ENCODE data around the gene APIP. TPM values are rescaled to one million over a fixed set of nuclear protein-coding genes. Genes with fewer than 3 reads are reported as not detected.

Gene APIP
- total RNA-seq, 1 donor from 2014 or later: 13.3 TPM

DNA sequence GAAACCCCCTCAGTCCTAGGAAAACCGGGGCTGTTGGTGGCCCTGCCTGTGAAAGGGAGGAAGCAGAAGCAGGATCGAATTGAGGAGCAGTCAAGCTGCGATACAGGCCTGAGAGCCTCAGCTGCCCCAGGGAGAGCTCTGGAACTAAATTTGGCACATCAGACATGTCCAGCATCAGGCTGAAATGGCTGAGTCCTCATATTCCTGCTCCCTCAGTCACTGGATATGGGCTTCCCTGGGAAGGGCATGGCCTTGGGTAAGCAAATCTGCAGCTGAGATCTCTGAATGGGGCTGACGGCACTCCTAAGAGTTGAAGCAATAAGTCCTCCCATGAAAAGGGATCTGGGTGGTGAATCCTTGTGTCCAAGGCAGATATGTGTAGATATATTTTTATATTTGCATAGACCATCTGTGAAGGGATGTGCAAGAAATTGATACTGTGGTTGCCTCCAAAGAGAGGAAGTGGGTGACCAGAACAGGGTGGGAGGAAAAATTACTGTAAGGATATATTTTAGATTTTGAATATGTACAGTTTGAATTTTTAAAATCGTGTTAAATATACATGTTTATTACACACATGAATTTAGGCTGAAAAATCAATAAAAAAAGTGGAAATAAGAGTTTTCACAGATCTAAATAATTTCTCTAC lies 45.5 kb downstream of the APIP start:
- peaks cover 3% of the 10 kb centered on the region for H3K9me3 Mint-ChIP-seq (ENCODE audit: low read depth)
- no peak for DNase-seq (ENCODE audit: low spot score)
- no peaks in the 10 kb centered on the region for H3K27me3 Mint-ChIP-seq (ENCODE audit: low read depth)
- no peaks in the 10 kb centered on the region for H3K4me1 Mint-ChIP-seq (ENCODE audit: low read depth)
- H3K4me3 Mint-ChIP-seq (ENCODE audit: unreplicated experiment): no peak overlapping the region
- no peak overlapping the region for H3K27ac Mint-ChIP-seq (ENCODE audit: unreplicated experiment)
- TF ChIP-seq, protein P1, sequence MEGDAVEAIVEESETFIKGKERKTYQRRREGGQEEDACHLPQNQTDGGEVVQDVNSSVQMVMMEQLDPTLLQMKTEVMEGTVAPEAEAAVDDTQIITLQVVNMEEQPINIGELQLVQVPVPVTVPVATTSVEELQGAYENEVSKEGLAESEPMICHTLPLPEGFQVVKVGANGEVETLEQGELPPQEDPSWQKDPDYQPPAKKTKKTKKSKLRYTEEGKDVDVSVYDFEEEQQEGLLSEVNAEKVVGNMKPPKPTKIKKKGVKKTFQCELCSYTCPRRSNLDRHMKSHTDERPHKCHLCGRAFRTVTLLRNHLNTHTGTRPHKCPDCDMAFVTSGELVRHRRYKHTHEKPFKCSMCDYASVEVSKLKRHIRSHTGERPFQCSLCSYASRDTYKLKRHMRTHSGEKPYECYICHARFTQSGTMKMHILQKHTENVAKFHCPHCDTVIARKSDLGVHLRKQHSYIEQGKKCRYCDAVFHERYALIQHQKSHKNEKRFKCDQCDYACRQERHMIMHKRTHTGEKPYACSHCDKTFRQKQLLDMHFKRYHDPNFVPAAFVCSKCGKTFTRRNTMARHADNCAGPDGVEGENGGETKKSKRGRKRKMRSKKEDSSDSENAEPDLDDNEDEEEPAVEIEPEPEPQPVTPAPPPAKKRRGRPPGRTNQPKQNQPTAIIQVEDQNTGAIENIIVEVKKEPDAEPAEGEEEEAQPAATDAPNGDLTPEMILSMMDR (IDR thresholded peaks at IDR 0.05): no peak
- peaks cover 3% of the 10 kb centered on the region for H3K36me3 Mint-ChIP-seq (ENCODE audit: low read depth)

DNA sequence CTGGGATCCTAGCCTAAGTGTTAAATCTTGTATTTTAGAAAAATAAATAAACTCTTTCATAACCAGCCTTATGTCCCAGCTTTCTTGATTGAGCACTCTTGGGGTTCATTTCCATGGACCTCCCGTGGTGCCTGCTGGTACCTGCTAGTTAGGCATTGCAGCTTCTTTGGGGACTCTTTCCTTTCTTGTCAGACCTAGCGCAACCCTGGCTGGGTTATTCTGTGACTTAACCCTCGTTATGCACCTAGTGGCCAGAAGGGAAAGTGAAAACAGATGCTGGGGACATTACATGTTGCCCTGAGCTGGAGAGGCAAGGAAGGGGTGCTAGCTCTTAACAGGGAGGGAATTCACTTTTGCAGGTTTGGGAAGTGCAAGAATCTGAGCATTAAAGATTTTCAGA lies 46.8 kb downstream of the APIP start:
- no peak overlapping the region for H3K27ac Mint-ChIP-seq (ENCODE audit: unreplicated experiment)
- no peaks in the 10 kb centered on the region for H3K4me1 Mint-ChIP-seq (ENCODE audit: low read depth)
- no peaks in the 10 kb centered on the region for H3K9me3 Mint-ChIP-seq (ENCODE audit: low read depth)
- H3K36me3 Mint-ChIP-seq (ENCODE audit: low read depth): peaks cover 2% of the 10 kb centered on the region
- TF ChIP-seq, protein P1 (IDR thresholded peaks at IDR 0.05): peak; percentile 25
- no peak overlapping the region for H3K4me3 Mint-ChIP-seq (ENCODE audit: unreplicated experiment)
- no peaks in the 10 kb centered on the region for H3K27me3 Mint-ChIP-seq (ENCODE audit: low read depth)
- no peak for DNase-seq (ENCODE audit: low spot score)

DNA sequence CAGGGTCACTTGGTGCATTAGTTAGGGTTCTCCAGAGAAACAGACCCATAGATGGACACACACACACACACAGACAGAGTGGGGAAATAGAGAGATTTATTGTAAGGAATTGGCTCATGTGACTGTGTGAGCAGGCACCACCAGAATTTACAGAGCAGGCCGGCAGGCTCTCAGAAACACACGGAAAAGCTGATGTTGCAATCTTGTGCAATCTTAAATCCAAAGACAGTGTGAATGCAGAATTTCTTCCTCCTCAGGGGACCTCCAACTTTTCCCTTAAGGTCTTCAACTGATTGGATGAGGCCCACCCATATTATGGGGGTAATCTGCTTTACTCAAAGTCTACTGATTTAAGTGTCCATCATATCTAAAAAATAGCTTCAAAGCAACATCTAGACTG lies 49.8 kb downstream of the APIP start:
- Mint-ChIP-seq H3K27me3 (ENCODE audit: low read depth) (no peaks in the 10 kb centered on the region), H3K36me3 (ENCODE audit: low read depth) (peaks cover 4% of the 10 kb centered on the region), H3K4me1 (ENCODE audit: low read depth) (no peaks in the 10 kb centered on the region), H3K9me3 (ENCODE audit: low read depth) (no peaks in the 10 kb centered on the region), H3K27ac (ENCODE audit: unreplicated experiment) (no peak overlapping the region), H3K4me3 (ENCODE audit: unreplicated experiment) (no peak overlapping the region)
- TF ChIP-seq, protein P1 (IDR thresholded peaks at IDR 0.05): no peak
- DNase-seq (ENCODE audit: low spot score): no peak

DNA sequence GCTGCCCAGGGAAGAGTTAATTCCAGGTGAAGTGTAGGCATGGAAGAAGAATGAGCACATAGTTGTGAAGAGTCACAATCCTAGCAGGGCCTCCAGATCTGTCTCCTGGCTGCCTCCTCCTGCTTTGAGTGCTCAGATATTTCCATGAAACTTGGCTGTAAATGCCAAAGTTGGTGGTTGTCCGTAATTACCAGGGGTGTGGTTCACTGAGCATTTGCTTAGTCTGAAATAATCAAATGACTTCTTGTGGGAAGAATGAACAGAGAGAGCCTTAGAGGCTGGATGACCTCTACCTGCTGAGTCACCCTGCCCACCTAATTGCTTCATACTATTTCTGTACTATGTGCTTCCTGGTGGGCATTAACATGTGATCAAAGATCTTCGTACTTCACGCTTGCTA lies 50.9 kb downstream of the APIP start:
- H3K27ac Mint-ChIP-seq (ENCODE audit: unreplicated experiment): no peak overlapping the region
- TF ChIP-seq, protein P1 (IDR thresholded peaks at IDR 0.05): no peak
- no peaks in the 10 kb centered on the region for H3K27me3 Mint-ChIP-seq (ENCODE audit: low read depth)
- H3K4me1 Mint-ChIP-seq (ENCODE audit: low read depth): no peaks in the 10 kb centered on the region
- no peak overlapping the region for H3K4me3 Mint-ChIP-seq (ENCODE audit: unreplicated experiment)
- H3K9me3 Mint-ChIP-seq (ENCODE audit: low read depth): no peaks in the 10 kb centered on the region
- no peak for DNase-seq (ENCODE audit: low spot score)
- peaks cover 4% of the 10 kb centered on the region for H3K36me3 Mint-ChIP-seq (ENCODE audit: low read depth)

DNA sequence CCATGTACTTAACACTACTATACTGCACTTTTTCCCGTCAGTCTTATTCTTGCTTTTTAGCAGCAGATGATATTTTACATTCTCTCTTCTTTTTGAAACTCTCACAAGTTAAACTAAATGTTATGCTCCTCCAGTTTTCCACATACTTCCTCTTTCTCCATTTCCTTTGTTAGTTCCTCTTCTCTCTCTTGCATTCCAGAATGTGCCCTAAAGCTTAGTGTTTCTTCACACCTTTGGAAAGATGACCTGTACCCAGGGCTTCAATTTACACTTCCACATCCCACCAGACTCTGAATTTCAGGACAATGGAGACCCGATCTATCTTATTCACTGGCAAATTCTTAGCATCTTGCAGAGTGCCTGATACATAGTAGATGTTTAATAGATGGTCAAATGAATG lies 51.8 kb downstream of the APIP start:
- Mint-ChIP-seq H3K27ac (ENCODE audit: unreplicated experiment) (peak overlapping the region; percentile 10), H3K27me3 (ENCODE audit: low read depth) (no peaks in the 10 kb centered on the region), H3K36me3 (ENCODE audit: low read depth) (peaks cover 4% of the 10 kb centered on the region)

More for the DNA sequence above, 51.8 kb downstream of the APIP start:
- no peaks in the 10 kb centered on the region for H3K9me3 Mint-ChIP-seq (ENCODE audit: low read depth)
- H3K4me3 Mint-ChIP-seq (ENCODE audit: unreplicated experiment): no peak overlapping the region
- TF ChIP-seq, protein P1 (IDR thresholded peaks at IDR 0.05): no peak
- no peak for DNase-seq (ENCODE audit: low spot score)
- H3K4me1 Mint-ChIP-seq (ENCODE audit: low read depth): no peaks in the 10 kb centered on the region

Measured in chondrocyte (in vitro differentiated cells).